HG03060 (cell line): Measurements from ENCODE around the gene RUNX1.
"Not testable (repeated sequence)": the region's sequence is repeated elsewhere in the genome, so short reads cannot be mapped to it uniquely, and the experiment has no call there.

ENCODE experiments used
- ATAC-seq: cut with Tn5 transposase; IDR thresholded peaks from one replicate; pipeline ENCODE4 v1.9.1; 2021; ENCODE audit warnings: low read depth, moderate number of reproducible peaks; ENCODE audit not compliant: unreplicated experiment

Gene RUNX1

DNA sequence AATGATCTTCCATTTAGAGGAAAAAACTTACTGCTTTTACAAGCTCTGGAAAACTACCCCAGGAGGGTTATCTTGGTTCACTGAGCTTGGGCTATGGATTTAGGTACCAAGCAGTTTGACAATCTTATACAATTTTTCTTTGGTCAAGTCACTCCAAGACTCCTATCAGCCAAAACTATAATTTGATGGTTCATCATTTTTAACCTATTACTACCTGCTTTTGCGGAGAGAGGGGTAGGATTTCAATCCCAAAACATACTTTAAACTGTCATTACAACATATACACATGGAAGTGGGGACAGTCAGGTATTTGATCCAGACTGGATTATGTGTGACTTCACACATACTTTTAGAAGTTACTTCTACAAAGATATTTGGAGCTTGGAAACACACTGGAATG lies 71.8 kb downstream of the RUNX1 start:
- ATAC-seq: no peak

- peak; percentile 82 for ATAC-seq
Observed at GRCh38 chr21:34974162-34974981, 74.7 kb downstream of the RUNX1 start.

DNA sequence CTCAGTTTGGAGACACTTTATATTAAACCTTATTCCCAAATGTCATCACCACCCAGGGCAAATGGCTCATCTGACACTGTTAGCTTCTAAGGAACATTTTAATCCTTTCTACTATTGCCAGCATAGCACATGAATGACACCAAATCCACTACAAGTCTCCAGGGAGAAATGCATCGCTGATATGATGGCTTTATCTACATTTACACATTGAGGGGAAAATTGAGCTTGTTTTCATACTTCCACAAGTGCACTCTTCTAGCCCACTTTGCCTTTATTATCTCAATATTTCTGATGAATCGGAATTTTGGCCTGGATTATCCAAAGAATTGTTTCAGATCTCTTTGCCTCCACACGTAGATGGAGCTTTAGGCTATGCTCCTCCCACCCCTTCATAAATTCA lies 75.4 kb downstream of the RUNX1 start:
- no peak for ATAC-seq

DNA sequence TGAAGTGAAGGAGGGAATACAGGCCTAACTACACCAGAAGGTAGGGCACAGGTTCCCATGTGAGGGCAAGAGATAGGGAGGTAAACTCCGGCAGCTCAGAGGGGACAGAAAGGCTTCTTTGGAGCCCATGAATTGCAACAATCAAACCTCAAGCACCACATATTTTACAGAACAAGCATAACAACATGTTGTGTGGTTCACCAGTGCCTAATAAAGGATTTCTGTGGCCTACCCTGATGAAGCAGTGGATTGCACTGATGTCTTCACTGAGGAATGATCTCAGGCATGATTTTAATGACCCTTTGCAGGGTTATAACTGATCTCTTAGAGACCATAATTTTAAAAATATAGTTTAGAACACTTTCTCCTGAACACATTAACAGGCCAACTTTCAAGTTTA lies 77.4 kb downstream of the RUNX1 start:
- ATAC-seq: no peak

DNA sequence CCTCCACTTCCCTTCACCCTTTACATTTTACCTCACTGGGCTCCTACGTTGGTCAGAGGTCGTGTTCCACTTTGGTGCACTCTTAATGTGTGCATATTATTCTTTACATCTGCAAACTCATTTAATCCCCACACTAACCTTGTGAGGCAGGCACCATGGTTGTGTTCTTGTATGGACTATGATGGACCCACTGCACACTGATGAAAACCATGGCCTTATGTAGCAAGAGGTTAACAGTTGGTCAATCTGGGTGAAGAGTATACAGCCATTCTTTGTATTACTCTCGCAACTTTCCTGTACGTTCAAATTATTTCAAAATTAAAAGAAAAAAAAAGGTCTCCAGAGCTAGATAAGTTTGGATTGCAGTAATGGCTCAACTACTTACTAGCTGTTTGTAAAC lies 78.5 kb downstream of the RUNX1 start:
- ATAC-seq: no peak

- ATAC-seq: no peak
Observed at GRCh38 chr21:34970167-34970500, 79.0 kb downstream of the RUNX1 start.

- ATAC-seq: no peak
Observed at GRCh38 chr21:34969423-34970166, 79.5 kb downstream of the RUNX1 start.

DNA sequence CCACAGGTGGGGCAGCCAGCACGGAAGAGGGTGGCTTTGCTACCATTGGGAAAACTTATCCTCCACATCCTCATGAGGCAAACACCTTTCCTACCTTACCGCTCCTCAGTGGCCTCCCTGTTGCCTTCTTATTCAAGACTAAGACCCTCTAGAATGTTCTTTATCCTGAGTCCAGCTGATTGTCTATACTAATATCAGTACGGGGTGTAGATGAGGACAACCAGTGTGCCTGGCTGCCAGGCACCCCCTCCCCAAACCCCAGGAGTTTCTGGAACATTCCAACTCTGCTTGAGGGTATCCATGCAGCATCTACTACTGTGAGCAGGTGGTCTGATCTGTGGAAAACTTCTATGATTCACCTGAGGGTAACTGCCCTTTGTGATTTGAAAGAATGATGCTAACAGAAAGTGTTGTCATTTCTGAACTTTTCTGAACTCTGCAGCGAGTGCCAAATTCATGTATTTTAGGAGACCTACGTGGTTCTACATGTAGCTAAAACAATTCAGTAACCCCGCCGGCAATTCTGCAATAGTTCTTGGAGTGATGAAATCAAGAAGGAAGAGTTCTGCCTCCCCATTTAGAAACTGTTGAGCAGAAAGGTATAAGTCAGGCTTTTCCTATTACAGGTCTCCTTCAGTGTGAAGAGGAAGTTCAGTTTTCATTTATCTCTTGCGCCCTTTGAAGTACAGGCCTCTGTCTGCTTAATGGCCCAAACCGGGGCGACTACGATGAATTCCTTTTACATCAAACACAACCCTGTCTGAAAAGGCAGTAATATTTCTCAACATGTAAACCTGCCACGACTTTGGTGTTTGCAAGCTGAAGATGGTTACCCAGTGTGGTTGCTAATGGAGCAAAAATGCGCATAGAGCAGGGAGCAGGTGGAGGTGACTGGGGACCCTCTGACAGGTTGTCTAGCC lies 80.4 kb downstream of the RUNX1 start:
- no peak for ATAC-seq

GRCh38 chr21:34967509-34968289 lies 81.4 kb downstream of the RUNX1 start:
- no peak for ATAC-seq

GRCh38 chr21:34966881-34967280 lies 82.2 kb downstream of the RUNX1 start:
- not testable (repeated sequence) for ATAC-seq

GRCh38 chr21:34965200-34966174 lies 83.6 kb downstream of the RUNX1 start:
- no peak for ATAC-seq

DNA sequence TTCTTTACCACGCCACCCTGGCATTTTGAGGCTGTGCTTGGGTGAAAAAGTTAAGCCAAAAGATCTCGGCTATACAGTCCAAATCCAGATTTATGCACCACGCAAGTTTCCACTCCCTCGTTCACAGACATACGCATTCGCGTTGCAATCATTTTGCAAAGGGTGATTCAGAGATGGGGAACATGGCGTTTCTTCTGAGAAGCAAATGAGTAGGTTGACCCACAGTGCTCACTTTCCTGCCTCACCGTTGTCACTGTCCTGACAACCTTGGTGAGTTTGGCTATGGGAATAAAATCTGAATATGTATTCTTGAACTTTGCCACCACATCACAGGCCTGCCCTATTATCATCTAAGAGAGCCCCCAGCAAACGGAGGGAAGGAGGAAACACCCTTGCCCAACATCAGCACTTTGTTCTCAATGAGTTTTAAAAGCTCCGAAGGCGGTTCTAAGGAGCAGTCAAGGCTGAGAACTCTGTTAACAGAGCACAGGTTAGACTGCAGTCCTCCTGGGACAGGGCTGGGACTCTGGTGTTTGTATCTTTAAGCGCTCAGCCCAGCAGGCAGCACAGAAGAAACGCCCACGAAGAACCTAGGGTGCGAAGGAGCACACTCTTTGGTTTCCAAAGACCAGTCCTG lies 86.4 kb downstream of the RUNX1 start:
- no peak for ATAC-seq

DNA sequence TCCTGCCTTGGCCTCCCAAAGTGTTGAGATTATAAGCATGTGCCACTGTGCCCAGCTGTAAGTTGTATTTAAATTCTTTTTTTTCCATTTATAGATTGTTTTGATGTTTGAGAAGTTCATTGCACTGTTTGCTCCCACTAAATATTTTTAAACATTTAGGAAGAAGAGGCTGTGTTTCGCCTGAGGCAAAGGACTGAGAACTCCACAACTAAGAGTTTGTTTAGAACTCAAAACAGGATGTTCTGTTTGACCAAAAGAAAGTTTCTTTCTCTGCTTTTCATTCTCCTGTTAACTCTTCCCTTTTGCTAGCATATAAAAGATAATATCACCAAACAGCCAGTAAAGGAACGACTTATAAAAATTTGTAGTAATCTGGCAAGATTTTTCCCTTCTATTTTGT lies 87.0 kb downstream of the RUNX1 start:
- no peak for ATAC-seq

DNA sequence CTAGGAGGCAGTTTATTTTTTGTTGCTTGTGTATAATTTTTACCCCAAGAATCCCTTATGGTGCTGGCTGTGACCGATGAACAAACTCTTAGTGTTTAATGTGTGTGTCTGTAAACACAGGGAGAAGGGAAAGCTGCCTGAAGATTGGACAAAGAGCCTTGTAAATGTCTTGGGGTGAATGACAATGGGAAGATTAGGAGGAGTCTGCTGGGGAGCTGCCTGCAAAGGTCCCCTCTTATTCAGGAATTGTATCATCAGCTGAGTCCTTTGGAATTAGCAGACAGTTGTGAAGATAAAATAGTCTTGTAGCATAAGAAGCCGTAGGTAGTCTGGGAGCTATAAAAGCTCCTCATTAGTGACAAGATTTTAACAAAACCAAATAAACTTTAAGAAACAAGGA lies 88.4 kb downstream of the RUNX1 start:
- no peak for ATAC-seq

GRCh38 chr21:34959607-34960006 lies 89.5 kb downstream of the RUNX1 start:
- no peak for ATAC-seq

- ATAC-seq: no peak
Observed at GRCh38 chr21:34958040-34958439, 91.1 kb downstream of the RUNX1 start.

- ATAC-seq: no peak
Observed at GRCh38 chr21:34956416-34957316, 92.4 kb downstream of the RUNX1 start.

- no peak for ATAC-seq
Observed at GRCh38 chr21:34953950-34954349, 95.2 kb downstream of the RUNX1 start.
